Esophagus muscularis mucosa (tissue), 4 donors: ENCODE results near the gene PLAAT4. TPM values are rescaled to one million over a fixed set of nuclear protein-coding genes. Genes with fewer than 3 reads are reported as not detected.

Experiments used
- DNase-seq: peaks from one replicate; pipeline ENCODE4 v3.0.0-alpha.2; 2017; ENCODE audit errors: extremely low spot score
- H3K27ac ChIP-seq, 4 donors: fragments of 200-600 bp; sonication (generic); replicated peaks in 1 of 4; 1 replicate in 3 of 4; 2 replicates in 1 of 4; pipeline ENCODE4 v1.5.1; 2016 to 2019; ENCODE audit warnings: mild to moderate bottlenecking in 1 of 4
- H3K27me3 ChIP-seq, 4 donors: fragments of 200-600 bp; sonication (generic); one replicate each; pipeline versions ENCODE4 v1.5.1 to v1.6.0; 2016 to 2019
- H3K36me3 ChIP-seq, 4 donors: fragments of 200-600 bp; sonication (generic); one replicate each; pipeline ENCODE4 v1.5.1; 2016 to 2019
- H3K4me1 ChIP-seq, 4 donors: fragments of 200-600 bp; sonication (generic); one replicate each; pipeline ENCODE4 v1.5.1; 2016 to 2019
- H3K4me3 ChIP-seq, 4 donors: fragments of 200-600 bp; sonication (generic); 1 replicate in 2 of 4; 2 replicates in 2 of 4; pipeline ENCODE4 v1.5.1; 2016 to 2019; ENCODE audit warnings: mild to moderate bottlenecking in 4 of 4, moderate library complexity in 1 of 4
- H3K9me3 ChIP-seq, 4 donors: fragments of 200-600 bp; sonication (generic); 1 replicate in 3 of 4; 2 replicates in 1 of 4; pipeline ENCODE4 v1.5.1; 2016 to 2019
- CTCF ChIP-seq, 3 experiments: fragments of 200-600 bp in 2 of 3; fragments of 450-650 bp in 1 of 3; sonication (generic) in 2 of 3; IDR thresholded peaks; one replicate each; pipeline ENCODE4 v1.5.1; 2017 to 2019; ENCODE audit warnings: antibody characterized with exemption in 3 of 3, mild to moderate bottlenecking in 2 of 3, moderate library complexity in 1 of 3
- EP300 ChIP-seq: sonication (generic); formaldehyde crosslinking; IDR thresholded peaks from one replicate; pipeline ENCODE4 v1.6.1; 2017; ENCODE audit warnings: antibody characterized with exemption
- POLR2A ChIP-seq: fragments of 450-650 bp; IDR thresholded peaks from one replicate; pipeline ENCODE4 v1.6.1; 2017; ENCODE audit warnings: antibody characterized with exemption, moderate library complexity, mild to moderate bottlenecking, low read depth
- POLR2AphosphoS5 ChIP-seq, 2 donors: sonication (generic); formaldehyde crosslinking; IDR thresholded peaks; one replicate each; pipeline ENCODE4 v1.6.1; 2017; ENCODE audit warnings: antibody characterized with exemption in 2 of 2
- WGBS: methylation state at CpG from one replicate; pipeline ENCODE4 v1.1.5; 2018; 5-methylcytosine and 5-hydroxymethylcytosine counted together
- intact Hi-C: fragments of 100-400 bp; cut with DNase I; formaldehyde crosslinking; loops from one replicate; pipeline ENCODE4 v1.15.1; 2023
- total RNA-seq, 4 donors: library from RNA; depleted of rRNA; stranded (reverse); fragments of >200 nt; gene quantifications; one replicate each; pipeline versions ENCODE4 v1.1.0 to v1.2.1, GENCODE V29; 2016

The PLAAT4 gene
- total RNA-seq, 4 donors from 2014 or later, result 9.1 to 28.0 (median 20.1) TPM

- Histone ChIP-seq H3K27ac (no peak overlapping the region), H3K9me3 (peaks cover 0 to 12% (median 9%) of the 10 kb centered on the region in 4 donors), H3K36me3 (no peaks in the 10 kb centered on the region), H3K27me3 (no peaks in the 10 kb centered on the region), H3K4me1 (peaks cover 6 to 17% (median 8%) of the 10 kb centered on the region in 4 donors), H3K4me3 (no peak overlapping the region)
- TF ChIP-seq POLR2AphosphoS5 (IDR thresholded peaks at IDR 0.05) (no peak), POLR2A (no peak), EP300 (no peak), CTCF (IDR thresholded peaks at IDR 0.05) (no peak)
- WGBS, result 55% methylated on average over 1 of the region's 1 CpG
- intact Hi-C loops, result no loop called here
- no peak for DNase-seq
Measured at GRCh38 chr11:63501236-63501635, 35.4 kb upstream of the PLAAT4 start.

- no peaks in the 10 kb centered on the region for H3K36me3 ChIP-seq
Measured at GRCh38 chr11:63502252-63502820, 34.3 kb upstream of the PLAAT4 start.

GRCh38 chr11:63503492-63503891 is 33.1 kb upstream of the PLAAT4 start:
- Histone ChIP-seq H3K36me3 (no peaks in the 10 kb centered on the region), H3K4me1 (peaks cover 6 to 20% (median 8%) of the 10 kb centered on the region in 4 donors), H3K27ac (no peak overlapping the region), H3K27me3 (no peaks in the 10 kb centered on the region), H3K9me3 (peaks cover 0 to 12% (median 9%) of the 10 kb centered on the region in 4 donors), H3K4me3 (no peak overlapping the region)
- TF ChIP-seq CTCF (IDR thresholded peaks at IDR 0.05), result no peak
- no peak for TF ChIP-seq EP300
- no peak for TF ChIP-seq POLR2A
- no peak for TF ChIP-seq POLR2AphosphoS5 (IDR thresholded peaks at IDR 0.05)
- intact Hi-C loops, result no loop called here
- no peak for DNase-seq
- 77% methylated on average over 6 of the region's 6 CpGs for WGBS

More at GRCh38 chr11:63502252-63502820, 34.3 kb upstream of the PLAAT4 start:
- Histone ChIP-seq H3K27me3 (no peaks in the 10 kb centered on the region), H3K4me3 (no peak overlapping the region), H3K9me3 (peaks cover 0 to 12% (median 9%) of the 10 kb centered on the region in 4 donors), H3K4me1 (peaks cover 6 to 20% (median 8%) of the 10 kb centered on the region in 4 donors), H3K27ac (no peak overlapping the region)
- TF ChIP-seq POLR2AphosphoS5 (IDR thresholded peaks at IDR 0.05) (no peak), CTCF (IDR thresholded peaks at IDR 0.05) (no peak), EP300 (no peak), POLR2A (no peak)
- DNase-seq, result no peak
- intact Hi-C loops, result no loop called here
- WGBS, result 66% methylated on average over 2 of the region's 2 CpGs

- Histone ChIP-seq H3K27ac (no peak overlapping the region), H3K36me3 (no peaks in the 10 kb centered on the region), H3K27me3 (no peaks in the 10 kb centered on the region), H3K4me1 (peaks cover 6 to 20% (median 8%) of the 10 kb centered on the region in 4 donors), H3K9me3 (peaks cover 0 to 12% (median 9%) of the 10 kb centered on the region in 4 donors), H3K4me3 (no peak overlapping the region)
- intact Hi-C loops, result no loop called here
- no peak for DNase-seq
- WGBS, result 100% methylated on average over 1 of the region's 1 CpG
- TF ChIP-seq POLR2A (no peak), EP300 (no peak), CTCF (IDR thresholded peaks at IDR 0.05) (no peak), POLR2AphosphoS5 (IDR thresholded peaks at IDR 0.05) (no peak)
Measured at GRCh38 chr11:63504054-63504453, 32.6 kb upstream of the PLAAT4 start.
